ENCODE measurements around the gene KCNH1. TPM values are rescaled to one million over a fixed set of nuclear protein-coding genes. Genes with fewer than 3 reads are reported as not detected.
A peak's percentile ranks its signal among the peaks of the same experiment; 100 is the strongest.
"Not testable (repeated sequence)": the region's sequence is repeated elsewhere in the genome, so short reads cannot be mapped to it uniquely, and the experiment has no call there.

KCNH1 gene
- total and polyA plus RNA-seq, 5 experiments from 2014 or later: not detected

GRCh38 chr1:210978974-210979354 lies 155.0 kb downstream of the KCNH1 start:
- Mint-ChIP-seq H3K27ac (no peak overlapping the region), H3K27me3 (peaks cover 2 to 19% (median 6%) of the 10 kb centered on the region in 5 donors), H3K9me3 (peaks cover 0 to 40% (median 5%) of the 10 kb centered on the region in 9 donors), H3K4me3 (no peak overlapping the region), H3K36me3 (no peaks in the 10 kb centered on the region), H3K4me1 (no peaks in the 10 kb centered on the region)
- DNase-seq (no peak), ATAC-seq (no peak)
- POLR2A ChIA-PET: no interaction called here

DNA sequence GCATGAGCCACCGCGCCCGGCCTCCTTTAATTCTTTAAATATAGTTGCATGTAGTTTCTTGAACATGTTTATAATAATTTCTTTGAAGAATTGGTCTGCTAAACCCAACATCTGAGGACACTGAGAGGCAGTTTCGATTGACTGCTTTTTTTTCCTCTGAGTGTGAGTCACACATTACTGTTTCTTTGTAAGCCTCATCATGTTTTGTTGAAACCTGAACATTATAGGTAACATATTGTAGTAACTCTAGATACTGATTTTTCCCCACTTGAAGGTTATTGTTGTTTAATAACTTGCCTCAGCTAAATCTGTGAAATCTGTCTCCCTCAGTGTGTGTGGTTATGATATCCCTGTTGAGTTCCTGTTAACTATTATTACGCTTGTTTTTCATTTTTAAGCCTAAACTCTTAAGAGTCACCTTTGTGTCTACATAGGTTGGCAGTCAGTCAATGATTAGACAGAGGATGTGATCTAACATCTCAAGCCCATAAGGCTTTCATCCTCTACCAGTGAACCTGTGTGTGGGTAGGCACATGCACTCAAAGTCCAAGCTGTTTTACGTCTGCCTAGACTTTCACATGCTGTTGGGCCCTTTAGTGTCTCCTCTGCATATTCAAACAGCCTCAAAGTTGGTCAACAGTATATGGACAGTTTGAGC lies 155.5 kb downstream of the KCNH1 start:
- no peak overlapping the region for H3K27ac Mint-ChIP-seq
- peaks cover 0 to 35% (median 5%) of the 10 kb centered on the region in 9 donors for H3K9me3 Mint-ChIP-seq
- POLR2A ChIA-PET: no interaction called here
- no peak overlapping the region for H3K4me3 Mint-ChIP-seq
- ATAC-seq: no peak
- no peaks in the 10 kb centered on the region for H3K4me1 Mint-ChIP-seq
- no peak for DNase-seq
- H3K36me3 Mint-ChIP-seq: no peaks in the 10 kb centered on the region
- peaks cover 2 to 19% (median 6%) of the 10 kb centered on the region in 5 donors for H3K27me3 Mint-ChIP-seq

DNA sequence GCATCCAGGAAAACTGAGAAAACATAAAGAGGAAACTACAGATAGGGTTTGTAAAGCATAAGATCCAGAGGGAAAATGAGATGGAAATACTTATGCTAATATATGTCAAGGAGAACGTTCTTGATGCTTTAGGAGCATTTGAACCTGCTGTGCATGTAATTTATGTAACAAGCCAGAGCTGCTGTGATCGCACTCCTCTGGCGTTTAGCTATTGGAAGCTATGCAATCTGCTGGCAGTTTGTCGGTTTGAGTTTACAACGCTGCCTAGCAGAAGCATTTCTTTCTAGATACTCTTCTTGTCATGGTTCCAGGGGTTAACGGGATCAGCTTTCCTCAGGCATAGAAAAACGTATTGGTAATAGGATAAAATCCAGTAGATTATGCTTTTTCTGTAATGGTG lies 182.7 kb downstream of the KCNH1 start:
- peaks cover 3 to 18% (median 11%) of the 10 kb centered on the region in 5 donors for H3K27me3 Mint-ChIP-seq
- ATAC-seq (no peak), DNase-seq (no peak)
- no peaks in the 10 kb centered on the region for H3K36me3 Mint-ChIP-seq
- H3K4me1 Mint-ChIP-seq: no peaks in the 10 kb centered on the region
- H3K9me3 Mint-ChIP-seq: peaks cover 0 to 2% (median 0%) of the 10 kb centered on the region in 9 donors
- POLR2A ChIA-PET: no interaction called here
- H3K4me3 Mint-ChIP-seq: no peak overlapping the region
- no peak overlapping the region for H3K27ac Mint-ChIP-seq

DNA sequence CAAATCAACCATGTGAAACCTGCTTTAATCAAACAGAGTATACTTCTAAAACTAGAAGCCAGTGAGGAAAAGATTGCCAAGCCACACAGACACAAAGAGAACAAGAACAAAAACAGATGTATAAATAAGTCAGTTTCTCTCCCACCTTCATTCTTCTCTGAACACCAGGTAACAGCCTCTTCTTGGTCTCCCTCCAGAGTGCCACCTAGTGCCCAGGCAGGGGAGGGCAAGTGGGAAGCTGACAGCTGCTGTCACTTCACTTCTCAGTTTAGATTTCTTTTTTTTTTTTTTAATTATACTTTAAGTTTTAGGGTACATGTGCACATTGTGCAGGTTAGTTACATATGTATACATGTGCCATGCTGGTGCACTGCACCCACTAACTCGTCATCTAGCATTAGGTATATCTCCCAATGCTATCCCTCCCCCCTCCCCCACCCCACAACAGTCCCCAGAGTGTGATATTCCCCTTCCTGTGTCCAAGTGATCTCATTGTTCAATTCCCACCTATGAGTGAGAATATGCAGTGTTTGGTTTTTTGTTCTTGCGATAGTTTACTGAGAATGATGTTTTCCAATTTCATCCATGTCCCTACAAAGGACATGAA lies 183.9 kb downstream of the KCNH1 start:
- ATAC-seq, H3K4me1 Mint-ChIP-seq, H3K9me3 Mint-ChIP-seq, H3K4me3 Mint-ChIP-seq, POLR2A ChIA-PET, H3K36me3 Mint-ChIP-seq, H3K27ac Mint-ChIP-seq: not testable (repeated sequence)
- DNase-seq: peak in 7 of 10 donors; percentile 4 to 28 (median 17)
- peaks cover 2 to 20% (median 5%) of the 10 kb centered on the region in 5 donors for H3K27me3 Mint-ChIP-seq

DNA sequence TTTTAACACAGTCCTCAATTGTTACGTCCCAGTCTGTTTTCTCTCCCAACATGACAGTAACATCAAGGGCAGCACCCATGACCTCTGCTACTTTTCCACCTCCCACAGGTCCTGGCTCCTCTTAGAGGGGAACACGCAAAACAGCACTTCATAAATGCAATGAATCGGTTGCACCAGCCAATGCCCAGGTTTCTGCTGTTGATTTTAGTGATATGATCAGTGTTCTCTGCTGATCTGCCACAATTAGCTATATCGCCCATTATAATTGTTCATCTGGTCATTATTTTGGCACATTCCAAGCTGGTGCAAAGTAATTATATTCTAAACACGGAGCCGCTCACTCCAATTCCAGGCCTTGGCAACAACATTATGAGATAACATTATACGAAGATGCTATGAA lies 184.5 kb downstream of the KCNH1 start:
- Mint-ChIP-seq H3K4me1 (no peaks in the 10 kb centered on the region), H3K27ac (no peak overlapping the region), H3K27me3 (peaks cover 2 to 20% (median 5%) of the 10 kb centered on the region in 5 donors), H3K9me3 (no peaks in the 10 kb centered on the region), H3K4me3 (no peak overlapping the region), H3K36me3 (no peaks in the 10 kb centered on the region)
- no peak for DNase-seq
- no peak for ATAC-seq
- POLR2A ChIA-PET: no interaction called here

GRCh38 chr1:210949039-210949438 lies 184.9 kb downstream of the KCNH1 start:
- Mint-ChIP-seq H3K36me3 (no peaks in the 10 kb centered on the region), H3K27ac (no peak overlapping the region), H3K27me3 (peaks cover 2 to 20% (median 5%) of the 10 kb centered on the region in 5 donors)

GRCh38 chr1:210944252-210944651 lies 189.7 kb downstream of the KCNH1 start:
- H3K36me3 Mint-ChIP-seq: no peaks in the 10 kb centered on the region
- POLR2A ChIA-PET: no interaction called here
- peaks cover 2 to 20% (median 5%) of the 10 kb centered on the region in 5 donors for H3K27me3 Mint-ChIP-seq
- no peak for DNase-seq
- H3K27ac Mint-ChIP-seq: no peak overlapping the region
- no peaks in the 10 kb centered on the region for H3K9me3 Mint-ChIP-seq
- ATAC-seq: no peak
- H3K4me1 Mint-ChIP-seq: peaks cover 0 to 6% (median 4%) of the 10 kb centered on the region in 4 donors
- no peak overlapping the region for H3K4me3 Mint-ChIP-seq

More at GRCh38 chr1:210949039-210949438, 184.9 kb downstream of the KCNH1 start:
- ATAC-seq (no peak), DNase-seq (no peak)
- Mint-ChIP-seq H3K4me1 (no peaks in the 10 kb centered on the region), H3K4me3 (no peak overlapping the region), H3K9me3 (no peaks in the 10 kb centered on the region)
- POLR2A ChIA-PET: no interaction called here

GRCh38 chr1:210942513-210942912 lies 191.4 kb downstream of the KCNH1 start:
- DNase-seq (no peak), ATAC-seq (no peak)
- Mint-ChIP-seq H3K27me3 (peaks cover 2 to 20% (median 5%) of the 10 kb centered on the region in 5 donors), H3K4me3 (no peak overlapping the region), H3K27ac (no peak overlapping the region), H3K4me1 (peaks cover 0 to 6% (median 4%) of the 10 kb centered on the region in 4 donors), H3K9me3 (no peaks in the 10 kb centered on the region), H3K36me3 (no peaks in the 10 kb centered on the region)
- POLR2A ChIA-PET: no interaction called here

DNA sequence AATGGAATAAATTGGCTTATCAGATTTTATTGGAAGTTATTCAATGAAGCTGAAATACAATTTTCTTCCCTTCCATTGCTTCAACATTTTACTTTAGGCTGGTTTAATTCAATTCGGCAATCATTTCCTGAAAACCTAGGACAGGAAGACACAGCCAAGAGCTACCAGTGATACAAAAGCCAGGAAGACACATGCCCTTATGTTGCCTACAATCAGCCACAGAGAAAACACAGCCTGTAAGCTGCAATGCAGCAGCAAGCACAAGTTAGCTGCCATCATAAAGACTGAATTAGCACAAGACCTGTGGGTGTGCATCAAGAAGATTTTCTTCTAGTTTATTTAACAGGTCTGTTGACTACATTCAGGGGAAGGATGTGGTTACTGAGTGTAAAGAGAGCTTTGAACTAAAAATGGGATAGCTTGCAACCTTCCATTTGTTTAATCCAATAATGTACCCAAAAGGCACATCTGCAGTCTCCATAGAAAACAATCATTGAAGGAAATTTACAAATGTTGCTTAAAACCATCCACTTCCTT lies 193.8 kb downstream of the KCNH1 start:
- POLR2A ChIA-PET: no interaction called here
- Mint-ChIP-seq H3K9me3 (no peaks in the 10 kb centered on the region), H3K27me3 (no peaks in the 10 kb centered on the region), H3K4me3 (no peak overlapping the region), H3K36me3 (no peaks in the 10 kb centered on the region), H3K4me1 (peaks cover 0 to 6% (median 4%) of the 10 kb centered on the region in 4 donors), H3K27ac (peak overlapping the region in 2 of 10 donors; percentile 1 to 39)
- ATAC-seq (no peak), DNase-seq (peak in 1 of 10 donors; percentile 1)

DNA sequence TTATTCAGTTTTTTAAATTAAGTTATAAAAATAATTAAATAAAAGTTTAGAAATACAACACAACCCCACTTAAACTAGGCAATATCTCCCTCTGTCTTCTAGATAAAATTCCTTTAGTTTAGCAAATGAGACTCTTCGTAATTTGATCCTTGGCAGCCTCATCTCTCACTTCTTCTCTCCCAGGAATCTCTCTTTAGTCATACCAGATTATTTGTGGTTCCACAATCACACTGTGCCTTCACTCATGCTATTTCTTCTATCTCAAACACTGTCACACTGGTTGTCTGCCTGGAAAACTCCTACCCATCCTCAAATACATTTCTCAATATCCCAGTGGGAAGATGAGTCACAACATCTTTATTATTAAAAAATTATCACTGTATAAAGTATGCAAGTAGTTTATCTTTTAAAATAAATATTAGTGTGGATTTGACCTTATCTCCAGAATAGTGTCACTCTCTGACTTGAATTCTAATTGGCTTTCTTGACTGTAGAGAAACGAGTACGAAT lies 195.5 kb downstream of the KCNH1 start:
- H3K36me3 Mint-ChIP-seq: no peaks in the 10 kb centered on the region
- POLR2A ChIA-PET: no interaction called here

GRCh38 chr1:210937846-210938245 lies 196.1 kb downstream of the KCNH1 start:
- no peak overlapping the region for H3K4me3 Mint-ChIP-seq
- peaks cover 0 to 6% (median 4%) of the 10 kb centered on the region in 4 donors for H3K4me1 Mint-ChIP-seq
- DNase-seq (no peak), ATAC-seq (no peak)
- no peak overlapping the region for H3K27ac Mint-ChIP-seq
- no peaks in the 10 kb centered on the region for H3K36me3 Mint-ChIP-seq
- POLR2A ChIA-PET: no interaction called here
- H3K9me3 Mint-ChIP-seq: peaks cover 0 to under 1% (median 0%) of the 10 kb centered on the region in 9 donors
- no peaks in the 10 kb centered on the region for H3K27me3 Mint-ChIP-seq

More for the DNA sequence above, 195.5 kb downstream of the KCNH1 start:
- Mint-ChIP-seq H3K4me3 (no peak overlapping the region), H3K4me1 (peaks cover 0 to 6% (median 4%) of the 10 kb centered on the region in 4 donors), H3K27me3 (no peaks in the 10 kb centered on the region), H3K9me3 (no peaks in the 10 kb centered on the region), H3K27ac (no peak overlapping the region)
- ATAC-seq (no peak), DNase-seq (no peak)

DNA sequence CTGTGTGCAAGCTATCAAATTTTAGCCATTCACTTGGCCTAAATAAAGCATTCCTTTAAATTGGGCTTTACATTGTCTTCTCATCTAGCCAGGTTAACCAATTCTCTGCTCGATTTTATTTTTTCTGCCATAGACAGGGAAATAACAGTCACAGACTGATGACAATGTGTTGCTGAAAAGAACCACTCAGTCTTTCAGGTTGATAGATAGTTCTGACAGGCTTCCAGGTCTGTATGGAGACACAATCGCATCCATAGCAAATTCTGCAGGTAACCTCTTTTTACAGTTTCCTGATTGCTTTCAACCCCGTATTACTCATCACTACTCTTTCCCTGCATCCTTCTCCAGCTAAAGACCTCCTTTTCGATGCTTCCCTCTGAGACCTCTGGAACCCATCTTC lies 198.0 kb downstream of the KCNH1 start:
- POLR2A ChIA-PET: no interaction called here
- Mint-ChIP-seq H3K4me3 (no peak overlapping the region), H3K9me3 (peaks cover 0 to 9% (median 0%) of the 10 kb centered on the region in 9 donors), H3K27ac (no peak overlapping the region), H3K27me3 (peaks cover 0 to 2% (median 0%) of the 10 kb centered on the region in 5 donors), H3K36me3 (peaks cover 0 to 7% (median 0%) of the 10 kb centered on the region in 3 donors), H3K4me1 (peaks cover 0 to 6% (median 4%) of the 10 kb centered on the region in 4 donors)
- ATAC-seq (no peak), DNase-seq (no peak)

- H3K27ac Mint-ChIP-seq: no peak overlapping the region
- peaks cover 0 to 10% (median 4%) of the 10 kb centered on the region in 5 donors for H3K27me3 Mint-ChIP-seq
These were observed 201.8 kb downstream of the KCNH1 start for GRCh38 chr1:210932104-210932503.

More at GRCh38 chr1:210932104-210932503, 201.8 kb downstream of the KCNH1 start:
- H3K4me1 Mint-ChIP-seq: no peaks in the 10 kb centered on the region
- H3K36me3 Mint-ChIP-seq: peaks cover 0 to 24% (median 0%) of the 10 kb centered on the region in 3 donors
- H3K4me3 Mint-ChIP-seq: no peak overlapping the region
- DNase-seq (no peak), ATAC-seq (no peak)
- H3K9me3 Mint-ChIP-seq: peaks cover 0 to 33% (median 8%) of the 10 kb centered on the region in 9 donors
- POLR2A ChIA-PET: no interaction called here
